ENCODE results near the gene CORO2B.
"Not testable (repeated sequence)": the region's sequence is repeated elsewhere in the genome, so short reads cannot be mapped to it uniquely, and the experiment has no call there.

The CORO2B gene

DNA sequence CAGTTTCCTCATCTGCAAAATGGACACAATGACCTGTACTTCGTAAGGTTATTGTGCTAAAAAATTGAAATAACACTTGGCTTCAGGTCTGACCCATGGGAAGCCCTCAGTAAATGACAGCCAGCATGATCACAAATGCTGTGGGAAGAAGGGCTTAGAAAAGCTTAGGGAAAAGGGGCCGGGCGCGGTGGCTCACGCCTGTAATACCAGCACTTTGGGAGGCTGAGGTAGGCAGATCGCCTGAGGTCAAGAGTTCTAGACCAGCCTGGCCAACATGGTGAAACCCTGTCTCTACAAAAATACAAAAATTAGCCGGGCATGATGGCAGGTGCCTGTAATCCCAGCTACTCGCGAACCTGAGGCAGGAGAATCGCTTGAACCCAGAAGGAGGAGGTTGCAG is 102.0 kb downstream of the CORO2B start:
- not testable (repeated sequence) for DNase-seq

DNA sequence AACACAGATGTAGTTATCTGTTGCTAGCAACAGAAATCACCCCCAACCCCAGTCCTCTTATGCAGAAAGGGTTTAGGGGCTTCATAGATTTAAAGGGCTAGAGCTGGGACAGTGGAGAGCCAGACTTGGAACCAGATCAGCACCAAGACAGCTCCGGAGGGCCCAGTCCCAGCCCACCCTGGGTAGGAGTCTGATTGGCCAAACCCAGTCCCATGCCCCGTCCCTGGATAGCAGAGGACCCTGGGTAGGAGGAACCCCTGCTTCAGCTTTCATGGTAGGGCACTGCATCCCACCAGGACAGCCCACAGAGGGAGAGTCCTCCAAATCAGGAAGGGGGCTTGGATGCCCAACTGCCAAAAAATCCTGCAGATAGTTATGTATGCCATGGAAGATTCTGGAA is 103.0 kb downstream of the CORO2B start:
- DNase-seq = no peak

DNA sequence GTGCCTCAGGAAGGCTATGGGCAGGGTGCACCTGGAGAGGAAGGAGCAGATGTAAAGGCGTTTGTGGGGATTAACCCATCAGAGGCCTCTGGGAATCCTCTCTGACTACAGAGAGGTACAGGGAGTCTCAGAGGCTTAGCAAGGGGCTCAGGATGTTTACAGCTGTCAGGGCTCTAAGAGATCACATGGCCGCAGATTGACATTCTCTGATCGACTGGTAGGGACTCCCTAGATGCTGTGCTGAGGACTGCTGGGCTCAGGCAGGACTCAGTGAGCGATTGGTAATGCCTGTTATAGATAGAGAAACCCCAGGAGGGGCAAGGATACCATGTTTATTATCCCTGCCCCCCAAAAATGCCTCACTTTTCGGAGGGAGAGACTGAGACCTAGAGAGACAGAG is 103.5 kb downstream of the CORO2B start:
- DNase-seq = no peak

DNA sequence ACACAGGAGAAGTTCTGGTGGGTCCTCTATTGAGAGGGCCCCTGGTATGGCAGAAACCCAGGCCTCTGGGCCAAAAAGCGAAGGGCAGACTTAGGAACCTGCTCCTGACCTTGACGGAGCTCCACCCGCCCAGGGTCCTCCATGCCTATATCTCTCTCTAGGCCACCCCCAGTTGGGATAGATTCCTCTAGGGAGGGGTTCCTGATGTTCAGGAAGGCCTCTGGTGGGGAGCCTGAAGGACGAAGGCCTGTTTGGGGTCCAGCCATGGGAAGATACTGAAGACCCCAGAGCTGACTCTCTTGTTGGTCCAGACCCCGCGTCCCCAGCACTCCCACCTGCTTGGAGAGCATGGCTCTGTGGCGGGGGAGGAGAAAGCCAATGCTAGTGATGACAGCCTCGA is 104.2 kb downstream of the CORO2B start:
- DNase-seq = no peak

DNA sequence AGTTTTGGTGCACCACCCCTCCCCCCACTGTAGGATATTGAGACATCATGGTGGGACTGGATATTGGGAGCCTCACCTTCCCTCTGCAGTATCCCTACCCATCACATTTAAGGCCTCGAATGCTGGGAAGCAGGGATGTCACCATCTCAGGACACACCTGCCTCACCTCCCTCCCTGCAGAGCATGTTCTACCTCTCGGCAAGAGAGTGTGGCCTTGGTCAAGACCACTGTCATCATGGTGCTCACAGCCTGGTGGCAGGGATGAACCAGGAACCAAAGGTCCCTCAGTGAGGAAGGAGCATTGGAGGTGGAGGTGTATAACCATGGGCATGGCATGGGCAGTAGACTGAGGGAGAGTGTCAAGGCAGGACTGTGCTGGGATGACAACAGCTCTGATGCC is 104.8 kb downstream of the CORO2B start:
- no peak for DNase-seq

DNA sequence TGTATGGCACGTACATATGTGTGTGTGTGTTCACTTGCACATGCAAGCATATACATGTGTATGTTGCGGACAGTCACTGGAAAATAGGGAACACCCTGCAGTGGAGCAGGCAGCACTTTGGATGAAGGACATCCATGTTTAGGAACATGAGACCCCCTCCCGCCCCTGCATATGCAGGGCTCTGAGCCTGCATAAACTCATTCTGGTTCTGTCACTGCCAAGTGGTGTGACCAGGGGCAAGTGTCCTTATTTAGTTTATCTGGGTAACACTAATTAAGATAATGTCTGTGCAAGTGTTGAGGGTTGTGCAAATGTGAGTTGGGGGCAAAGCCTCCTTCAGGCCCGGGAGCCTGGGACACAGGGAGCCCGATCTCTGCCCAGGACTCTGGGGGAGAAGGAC is 105.7 kb downstream of the CORO2B start:
- no peak for DNase-seq

DNA sequence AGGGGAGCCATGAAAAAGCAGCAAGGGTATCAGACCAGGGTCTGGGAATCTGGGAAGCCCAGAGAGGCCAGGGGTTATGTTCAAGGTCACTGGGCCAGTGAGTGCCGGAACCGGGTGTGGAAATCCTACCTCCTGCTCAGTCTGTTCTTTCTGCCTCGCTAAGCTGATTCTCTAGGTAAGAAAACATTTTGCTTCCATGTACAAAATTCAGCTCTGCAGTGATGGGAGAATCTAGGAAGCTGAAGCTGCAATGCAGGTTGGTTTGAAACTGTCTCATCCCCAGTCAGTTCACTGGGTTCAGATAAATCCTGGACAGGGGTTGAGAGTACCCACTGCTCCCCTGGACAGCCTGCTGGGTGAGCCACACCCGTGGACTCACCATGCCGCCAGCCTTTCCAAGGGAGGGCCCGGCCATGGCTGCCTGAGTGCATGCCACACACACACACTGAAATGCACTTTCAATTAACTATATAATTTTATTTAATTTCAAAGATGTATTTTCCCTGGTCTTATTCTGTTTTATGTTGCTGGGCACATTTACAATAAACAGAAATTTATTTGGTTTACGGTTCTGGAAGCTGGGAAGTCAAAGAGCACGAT is 108.4 kb downstream of the CORO2B start:
- DNase-seq = no peak

DNA sequence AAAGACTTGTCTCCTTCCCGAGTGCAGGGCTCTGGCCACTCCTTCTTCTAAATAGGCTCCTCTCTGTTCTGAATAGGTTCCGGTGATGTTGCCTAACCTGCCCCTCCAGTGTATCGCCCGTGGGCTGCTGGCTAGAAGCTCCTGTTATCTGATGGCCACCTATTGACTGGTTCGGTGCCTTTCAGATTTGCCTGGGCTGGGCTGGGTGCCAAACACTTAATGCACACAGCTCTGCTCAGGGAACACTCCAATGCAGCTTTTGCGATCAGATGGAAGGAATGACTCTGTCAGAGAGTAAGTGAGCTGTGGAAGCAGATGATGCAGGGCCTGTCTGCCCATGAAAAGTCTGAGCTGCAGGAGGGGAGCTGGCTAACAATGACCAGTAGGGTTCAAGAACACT is 112.9 kb downstream of the CORO2B start:
- DNase-seq = no peak

DNA sequence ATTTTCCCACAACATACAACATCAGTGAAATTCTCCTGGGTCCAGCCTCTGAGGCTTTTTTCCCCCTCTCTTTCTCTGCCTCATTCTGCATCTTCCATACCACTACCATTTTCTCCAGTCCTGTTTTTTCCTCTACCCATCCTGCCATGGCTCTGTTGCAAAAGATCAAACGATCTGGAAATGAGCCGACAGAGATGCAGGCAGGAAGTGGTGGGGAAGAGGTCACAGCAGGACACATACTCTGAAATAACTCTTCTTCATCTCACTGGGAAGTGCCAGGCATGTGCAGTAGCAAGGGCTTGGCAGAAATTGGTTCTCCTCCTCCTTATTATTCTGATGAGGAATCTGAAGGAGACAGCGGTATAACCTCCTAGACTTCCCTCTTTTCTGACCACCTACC is 114.3 kb downstream of the CORO2B start:
- DNase-seq = no peak

DNA sequence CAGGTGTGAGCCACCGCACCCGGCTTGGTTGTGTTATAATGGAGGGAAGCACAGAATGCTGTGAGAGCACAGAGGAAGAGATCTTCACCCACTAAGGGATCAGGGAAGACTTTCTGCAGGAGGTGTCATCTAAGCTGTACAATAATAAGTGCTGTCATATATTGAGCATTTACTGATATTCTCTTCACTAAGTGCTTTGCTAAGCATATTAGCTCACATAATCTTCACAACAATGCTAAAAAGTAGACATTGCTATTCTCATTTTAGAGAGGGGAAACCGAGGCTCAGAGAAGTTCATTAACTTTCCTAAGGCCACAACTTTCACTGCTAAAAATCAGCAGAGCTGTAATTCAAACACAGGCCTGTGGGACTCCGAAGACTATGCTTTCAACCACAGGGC is 115.3 kb downstream of the CORO2B start:
- no peak for DNase-seq

DNA sequence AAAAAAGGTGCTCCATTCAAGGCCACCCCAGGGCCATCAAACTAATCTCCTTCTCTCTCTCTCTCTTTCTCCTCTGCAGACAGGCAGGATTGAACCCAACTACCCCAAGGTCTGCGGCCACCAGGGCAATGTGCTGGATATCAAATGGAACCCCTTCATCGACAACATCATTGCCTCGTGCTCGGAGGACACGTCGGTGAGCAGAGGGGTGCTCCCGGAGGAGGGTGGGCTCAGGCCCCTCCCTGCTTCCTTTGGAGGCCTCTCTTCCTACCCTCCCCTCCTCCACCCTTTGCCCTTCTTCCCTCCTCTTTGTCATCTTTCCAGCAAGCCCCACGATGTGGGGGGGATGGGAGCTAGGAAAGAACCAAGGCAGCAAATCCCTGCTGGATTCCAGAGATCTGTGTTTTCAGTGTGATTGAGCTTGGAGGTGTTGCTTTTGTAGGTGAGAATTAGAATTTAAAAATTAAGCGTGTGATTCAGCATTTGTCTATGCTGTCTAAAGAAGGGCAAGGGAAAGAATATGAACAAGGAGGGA is 116.3 kb downstream of the CORO2B start:
- DNase-seq = no peak

DNA sequence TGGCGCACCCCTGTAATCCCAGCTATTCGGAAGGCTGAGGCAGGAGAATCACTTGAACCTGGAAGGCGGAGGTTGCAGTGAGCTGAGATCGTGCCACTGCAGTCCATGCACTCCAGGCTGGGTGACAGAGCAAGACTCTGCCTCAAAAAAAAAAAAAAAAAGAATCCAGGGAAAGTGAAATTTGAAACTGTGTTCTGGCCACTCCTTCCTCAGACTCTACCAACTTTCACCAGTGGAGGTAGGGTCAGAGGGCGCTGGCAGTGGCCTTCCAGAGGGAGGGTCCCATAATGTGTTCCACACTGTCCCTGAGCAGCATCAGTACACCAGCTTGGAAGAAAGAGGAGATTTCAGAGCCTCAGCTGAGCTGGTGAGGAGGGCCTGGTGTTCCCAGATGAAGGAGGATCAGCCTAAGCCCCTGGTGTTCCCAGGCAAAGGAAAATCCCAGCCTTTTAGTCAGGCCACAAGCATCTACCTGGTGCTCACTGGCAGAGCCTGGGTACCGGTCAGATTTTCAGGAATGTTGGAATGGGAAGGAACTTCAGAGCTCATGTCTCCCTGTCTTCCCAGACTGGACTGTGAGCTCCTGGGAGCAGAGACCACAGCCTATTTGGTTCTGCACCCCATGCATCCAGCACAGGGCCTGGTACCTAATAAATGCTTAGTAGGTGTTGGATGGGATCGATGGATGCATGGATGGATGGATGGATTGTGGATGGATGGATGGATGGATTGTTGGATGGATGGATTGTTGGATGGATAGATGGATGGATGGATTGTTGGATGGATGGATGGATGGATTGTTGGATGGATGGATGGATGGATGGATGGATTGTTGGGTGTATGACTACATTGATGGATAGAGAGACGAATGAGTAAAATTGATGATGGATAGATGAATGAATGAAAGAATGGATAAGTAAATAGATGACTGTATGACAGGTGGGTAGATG is 117.9 kb downstream of the CORO2B start:
- DNase-seq = no peak

DNA sequence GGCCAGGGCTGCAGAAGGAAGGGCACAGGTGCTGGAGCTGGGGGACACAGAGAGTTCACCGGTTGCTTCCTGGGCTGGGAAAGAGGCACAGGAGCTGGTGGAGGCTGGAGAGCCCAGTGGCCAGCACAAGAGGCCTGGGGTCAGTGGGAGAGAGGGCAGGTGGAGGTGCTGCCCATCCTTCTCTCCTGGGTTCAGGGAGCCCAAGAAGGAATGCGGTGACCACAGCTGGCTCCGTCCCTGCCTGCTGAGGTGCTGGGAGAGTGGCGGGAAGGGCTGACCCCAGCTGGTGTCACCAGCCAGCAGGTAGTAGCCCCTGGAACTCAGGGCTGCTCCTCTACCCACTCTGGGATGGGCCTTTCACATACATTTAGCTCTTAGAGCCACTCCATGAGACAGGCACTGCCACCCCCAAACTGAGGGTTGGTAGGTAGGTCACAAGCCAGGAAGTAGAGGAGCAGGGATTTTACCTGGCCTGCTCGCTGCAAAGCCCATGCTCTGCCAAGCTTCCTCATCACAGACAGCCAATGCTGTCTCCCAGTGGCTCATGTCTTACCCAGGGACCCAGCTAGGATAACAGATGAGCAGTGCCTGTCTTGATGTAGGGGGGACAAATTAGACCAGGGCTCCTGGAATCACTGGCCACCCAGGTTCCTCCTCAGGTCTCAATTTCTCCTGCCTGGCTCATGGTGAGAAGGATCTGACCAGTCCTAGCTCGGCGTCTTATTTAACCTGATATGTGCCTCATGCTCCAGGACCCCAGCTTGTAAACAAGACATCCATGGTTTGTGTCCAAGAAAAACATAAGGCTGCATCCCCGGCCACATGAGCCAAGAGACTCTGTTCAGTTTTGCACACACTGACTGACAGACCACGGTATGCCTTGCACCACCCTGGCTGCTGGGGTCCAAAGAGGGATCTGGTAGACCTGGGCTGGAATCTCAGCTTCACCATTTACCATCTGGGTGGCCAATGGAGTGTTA is 119.2 kb downstream of the CORO2B start:
- DNase-seq = no peak

DNA sequence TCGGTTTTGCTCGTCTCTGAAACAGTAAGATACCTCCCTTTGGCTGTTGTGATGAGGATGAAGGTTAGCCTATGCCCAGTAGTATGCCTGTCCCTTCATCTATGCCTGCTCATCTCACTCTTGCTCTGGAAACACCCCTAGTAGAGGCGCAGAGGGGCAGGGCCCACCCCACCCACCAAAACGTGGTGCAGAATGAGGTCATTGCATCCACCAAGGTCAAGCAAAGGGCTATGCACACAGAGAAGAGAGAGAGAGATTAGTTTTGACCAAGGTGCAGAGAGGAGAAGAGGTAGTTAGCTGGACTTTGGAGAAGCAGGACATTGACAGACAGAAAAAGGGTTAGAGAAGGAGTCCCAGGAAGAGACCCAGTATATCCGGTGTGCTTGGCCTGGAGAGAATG is 119.9 kb downstream of the CORO2B start:
- DNase-seq = no peak

DNA sequence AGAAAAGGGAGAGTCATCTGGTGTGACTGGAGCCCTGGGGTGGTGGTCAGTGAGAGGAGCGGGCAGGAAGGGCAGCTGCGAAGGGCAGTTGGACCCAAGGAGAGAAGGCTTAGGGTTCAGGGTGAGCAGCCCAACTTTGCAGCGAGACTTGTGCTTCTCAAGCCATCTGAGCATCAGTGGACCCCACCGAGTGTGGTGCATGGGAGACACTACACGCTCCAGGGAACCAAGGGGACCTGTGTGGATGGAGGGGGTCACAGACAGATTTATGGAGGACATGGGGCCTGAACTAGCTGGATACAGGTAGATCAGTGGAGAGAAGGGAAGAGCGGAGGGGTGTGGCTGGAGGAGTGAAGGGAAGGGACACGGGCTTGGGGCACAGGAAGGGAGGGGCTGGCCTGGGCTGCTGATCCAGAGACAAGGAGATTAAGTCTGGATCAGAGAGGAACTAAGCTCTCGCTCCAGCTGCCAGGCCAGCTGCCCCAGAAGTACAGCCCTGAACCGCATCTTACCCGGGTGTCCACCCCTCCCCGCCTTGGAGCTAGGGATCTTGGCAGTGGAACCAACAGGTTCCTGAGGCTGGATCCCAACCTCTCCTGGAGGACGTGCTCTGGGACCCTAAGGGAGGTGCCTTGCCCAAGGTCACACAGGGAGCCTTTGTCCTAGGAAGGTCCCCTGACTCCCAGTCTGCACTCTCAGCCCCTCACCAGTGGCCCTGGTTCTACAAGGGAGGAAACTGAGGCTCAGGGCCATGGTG is 120.5 kb downstream of the CORO2B start:
- no peak for DNase-seq

DNA sequence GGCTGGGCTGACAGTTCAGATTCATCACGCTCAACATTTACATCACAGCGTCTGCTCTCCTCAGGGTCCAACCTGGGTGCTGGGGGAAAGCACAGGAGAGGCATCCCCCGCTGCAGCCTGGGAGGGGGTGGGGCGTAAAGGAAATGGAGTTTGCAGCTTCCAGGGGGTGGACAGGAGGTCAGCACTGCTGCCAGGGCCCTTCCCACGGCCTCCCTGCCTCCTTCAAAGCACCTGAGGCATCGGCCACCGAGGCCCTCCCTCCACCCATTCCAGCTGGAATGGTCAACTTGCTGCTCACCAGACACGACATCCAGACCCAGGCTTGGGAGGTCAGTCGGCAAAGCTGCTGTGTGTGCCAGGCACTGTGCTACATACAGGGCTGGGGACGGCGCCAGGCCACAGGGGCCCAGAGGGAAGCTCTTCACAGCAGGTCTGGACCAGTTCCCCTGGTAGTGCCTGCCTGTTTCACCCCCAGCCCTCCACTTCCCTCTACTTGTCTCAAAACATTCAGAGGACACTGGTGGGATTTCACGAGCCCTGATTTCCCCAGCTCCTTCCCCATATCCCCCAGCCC is 121.2 kb downstream of the CORO2B start:
- DNase-seq = no peak

DNA sequence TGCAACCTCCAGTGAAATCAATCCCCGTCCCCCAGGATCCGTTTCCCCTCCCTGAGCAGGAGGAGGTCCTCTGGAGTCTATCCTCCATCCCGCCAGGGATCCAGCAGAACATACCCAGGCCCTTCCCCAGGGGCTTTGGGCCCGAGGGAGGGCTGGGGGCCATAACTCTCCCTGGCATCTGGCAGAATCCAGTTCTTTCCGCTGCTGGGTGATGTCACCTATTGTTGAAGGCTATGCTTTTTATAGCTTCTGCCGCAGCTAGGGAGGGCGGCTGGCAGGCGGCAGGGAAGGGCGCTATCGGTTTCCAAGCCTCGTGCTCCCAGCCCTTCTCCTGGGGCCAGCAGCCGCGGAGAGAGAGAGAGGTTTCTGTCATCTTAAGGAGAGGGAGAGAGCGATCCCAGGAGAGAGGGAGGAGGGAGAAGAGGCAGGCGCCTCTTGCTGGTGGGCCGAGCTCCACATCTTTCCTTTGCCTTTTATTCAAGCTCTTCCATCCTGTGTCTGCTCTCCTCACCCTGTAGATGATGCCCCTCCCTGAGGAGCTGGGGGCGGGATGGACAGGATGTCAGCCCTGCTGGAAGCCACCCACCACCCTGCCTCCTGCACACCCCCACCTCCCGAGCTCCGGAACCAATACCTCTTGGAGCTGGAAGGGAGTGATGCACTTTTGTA is 121.8 kb downstream of the CORO2B start:
- no peak for DNase-seq

DNA sequence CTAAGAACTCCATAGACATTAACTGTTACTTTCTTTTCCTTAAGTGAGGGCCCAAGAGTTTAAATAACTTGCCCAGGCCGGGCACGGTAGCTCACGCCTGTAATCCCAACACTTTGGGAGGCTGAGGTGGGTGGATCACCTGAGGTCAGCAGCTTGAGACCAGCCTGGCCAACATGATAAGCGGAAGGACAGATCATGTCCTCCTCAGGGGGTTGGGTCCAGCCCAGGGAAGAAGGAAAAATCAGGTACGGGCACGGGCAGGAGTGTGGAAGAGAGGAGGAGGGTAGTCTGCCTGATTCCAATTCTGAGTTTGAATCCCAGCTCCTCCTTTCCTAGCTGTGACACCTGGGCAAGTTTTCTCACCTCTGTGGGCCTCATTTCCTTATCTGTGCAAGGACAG is 123.1 kb downstream of the CORO2B start:
- no peak for DNase-seq

DNA sequence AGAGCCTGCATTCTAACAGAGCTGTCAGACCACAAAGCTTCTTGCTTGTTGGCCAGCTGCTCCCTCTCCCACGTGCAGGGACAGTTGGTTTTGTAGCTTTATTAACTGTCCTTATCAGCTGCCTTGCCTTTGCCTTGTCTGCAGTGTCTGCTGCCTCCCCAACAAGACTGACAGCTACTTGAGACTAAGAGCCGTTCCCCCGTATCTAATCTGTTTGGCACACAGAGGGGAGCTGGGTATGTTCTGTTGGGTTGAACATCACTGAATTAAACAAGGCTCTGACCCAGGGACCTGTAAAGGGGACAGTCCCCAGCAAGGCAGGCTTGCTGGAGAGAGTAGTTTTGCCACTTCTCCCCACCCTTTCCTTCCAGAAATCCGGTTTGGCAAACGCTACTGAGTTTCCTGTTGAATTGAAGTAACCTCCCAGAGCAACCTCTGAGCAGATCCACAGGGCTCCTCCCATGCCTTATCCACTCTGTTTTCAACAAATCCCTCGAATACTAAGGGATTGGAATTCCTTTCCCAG is 125.8 kb downstream of the CORO2B start:
- no peak for DNase-seq

DNA sequence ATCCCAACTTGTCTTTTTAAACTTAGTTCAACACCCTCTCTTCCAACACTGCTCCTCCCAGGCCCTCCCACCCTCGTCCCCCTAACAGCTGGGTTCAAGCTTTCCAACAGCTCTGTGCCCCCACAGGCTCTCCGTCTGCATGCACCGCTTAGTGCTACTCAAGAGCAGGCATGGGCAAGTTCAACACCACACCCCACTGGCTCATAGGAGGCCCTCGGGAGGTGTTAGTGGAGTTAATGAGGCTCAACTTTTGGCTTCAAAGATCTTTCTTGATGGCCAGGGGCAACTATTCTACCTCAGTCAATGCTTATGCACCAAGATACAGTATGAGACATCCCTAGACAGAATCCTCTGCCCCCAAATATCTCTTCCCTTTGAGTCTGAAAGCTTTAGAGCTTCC is 127.5 kb downstream of the CORO2B start:
- DNase-seq = no peak

DNA sequence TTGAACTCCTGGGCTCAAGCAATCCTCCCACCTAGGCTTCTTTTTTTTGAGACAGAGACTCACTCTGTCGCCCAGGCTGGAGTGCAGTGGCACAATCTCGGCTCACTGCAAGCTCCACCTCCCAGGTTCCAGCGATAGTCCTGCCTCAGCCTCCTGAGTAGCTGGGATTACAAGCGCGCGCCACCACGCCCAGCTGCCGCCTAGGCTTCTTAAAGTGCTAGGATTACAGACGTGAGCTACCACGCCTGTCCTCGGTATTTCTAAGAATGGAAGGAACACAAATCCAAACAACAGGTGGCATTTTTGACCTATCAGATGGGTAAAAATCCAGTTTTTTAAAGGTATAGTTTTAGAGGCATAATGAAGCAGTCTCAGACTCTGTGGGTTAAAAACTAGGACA is 128.1 kb downstream of the CORO2B start:
- DNase-seq = no peak

Measured in activated T-cell treated with anti-CD3 and anti-CD28 coated beads for 4 hours (primary cell).